DND-41 (cell line): Measurements from ENCODE around the gene TNFRSF12A.

ENCODE experiments used
- CTCF ChIP-seq: IDR thresholded peaks from 2 replicates; pipeline ENCODE4 v1.5.1; 2012; ENCODE audit warnings: borderline replicate concordance, low read length, moderate library complexity, mild to moderate bottlenecking; ENCODE audit not compliant: poor library complexity, severe bottlenecking; ENCODE audit errors: extremely low read depth
- EZH2 ChIP-seq: IDR thresholded peaks from 3 replicates; pipeline ENCODE4 v1.6.1; 2012; ENCODE audit warnings: borderline replicate concordance, low read depth, mild to moderate bottlenecking, moderate library complexity, low read length, inconsistent platforms; ENCODE audit not compliant: severe bottlenecking

- TF ChIP-seq CTCF (no peak), EZH2 (no peak)
Observed at GRCh38 chr16:3059723-3060242, 39.6 kb downstream of the TNFRSF12A start.
